Endothelial cell of umbilical vein (primary cell): ENCODE measurements around the gene SNX4. TPM values are rescaled to one million over a fixed set of nuclear protein-coding genes. Genes with fewer than 3 reads are reported as not detected.

Experiments used
- BruUV-seq: library from RNA; stranded (reverse); fragments of 400-500 nt; replicated peaks from 2 replicates; lab custom pipeline; 2021; lab: Mats Ljungman, UMichigan
- CTCF ChIA-PET: fragments of 300-600, 350-600 bp; sonication (Branson Sonifier 250); formaldehyde crosslinking; loops from one replicate; lab custom pipeline; 2021; ENCODE audit warnings: antibody characterized with exemption, inconsistent platforms; lab: Charles Lee
- POLR2A ChIA-PET: fragments of 300-600, 350-600 bp; sonication (Branson Sonifier 250); formaldehyde crosslinking; loops from one replicate; lab custom pipeline; 2021; ENCODE audit warnings: antibody characterized with exemption, inconsistent platforms; lab: Charles Lee
- DNase-seq: peaks from one replicate; pipeline ENCODE4 v3.0.0-alpha.2; 2011; ENCODE audit warnings: low read depth, low spot score
- FAIRE-seq: peaks from 2 replicates; lab custom pipeline; 2011; peaks lifted over from hg19 to GRCh38; lab: Jason Lieb, UNC
- H2AFZ ChIP-seq: 2 replicates; pipeline ENCODE4 v1.6.0; 2012; ENCODE audit warnings: low read depth, low read length, control low read depth, inconsistent platforms
- H3K27ac ChIP-seq: 2 replicates; pipeline ENCODE4 v1.5.1; 2011; ENCODE audit warnings: low read depth, mild to moderate bottlenecking, control low read depth, low read length, moderate library complexity; ENCODE audit not compliant: insufficient read depth
- H3K27me3 ChIP-seq, 2 experiments: 2 replicates each; pipeline versions ENCODE4 v1.6.0 to v1.6.1; 2011; ENCODE audit warnings: low read length in 2 of 2, mixed read lengths in 1 of 2; ENCODE audit not compliant: control insufficient read depth in 2 of 2, insufficient read depth in 2 of 2
- H3K36me3 ChIP-seq, 2 experiments: 2 replicates in 1 of 2; 3 replicates in 1 of 2; pipeline ENCODE4 v1.5.1; 2011; ENCODE audit warnings: low read length in 2 of 2, mild to moderate bottlenecking in 1 of 2, moderate library complexity in 1 of 2; ENCODE audit not compliant: control insufficient read depth in 2 of 2, insufficient read depth in 2 of 2; ENCODE audit errors: extremely low read depth in 1 of 2
- H3K4me1 ChIP-seq: 3 replicates; pipeline ENCODE4 v1.5.1; 2011; ENCODE audit warnings: mild to moderate bottlenecking, low read length; ENCODE audit not compliant: control insufficient read depth, insufficient read depth; ENCODE audit errors: extremely low read depth
- H3K4me2 ChIP-seq: 2 replicates; pipeline ENCODE4 v1.6.1; 2011; ENCODE audit warnings: low read length, control low read depth, mixed read lengths; ENCODE audit not compliant: insufficient read depth
- H3K4me3 ChIP-seq, 3 experiments: fragments of 200-600 bp in 1 of 3; sonication (generic), shearing (Covaris generic) in 1 of 3; replicated peaks in 1 of 3; 2 replicates each; pipeline ENCODE4 v1.5.1; 2011 to 2016; ENCODE audit warnings: control low read depth in 3 of 3, low read length in 3 of 3, mild to moderate bottlenecking in 2 of 3, inconsistent platforms in 1 of 3, low read depth in 1 of 3, moderate library complexity in 1 of 3; ENCODE audit not compliant: insufficient read depth in 1 of 3
- H3K79me2 ChIP-seq: 2 replicates; pipeline ENCODE4 v1.6.0; 2012; ENCODE audit warnings: low read length, inconsistent platforms; ENCODE audit not compliant: control insufficient read depth, insufficient read depth
- H3K9ac ChIP-seq: replicated peaks from 2 replicates; pipeline ENCODE3; 2011; ENCODE audit warnings: low read length, control low read depth; ENCODE audit not compliant: insufficient read depth; ENCODE audit errors: extremely low read depth
- H3K9me1 ChIP-seq: replicated peaks from 3 replicates; pipeline ENCODE4 v1.6.0; 2011; ENCODE audit warnings: mild to moderate bottlenecking, low read length; ENCODE audit not compliant: control insufficient read depth, insufficient read depth; ENCODE audit errors: extremely low read depth
- H3K9me3 ChIP-seq: replicated peaks from 2 replicates; pipeline ENCODE4 v1.5.1; 2012; ENCODE audit warnings: low read length, inconsistent platforms; ENCODE audit not compliant: control insufficient read depth, insufficient read depth
- H4K20me1 ChIP-seq: replicated peaks from 2 replicates; pipeline ENCODE3; 2011; ENCODE audit warnings: mild to moderate bottlenecking, low read length; ENCODE audit not compliant: control insufficient read depth, insufficient read depth; ENCODE audit errors: extremely low read depth
- CTCF ChIP-seq, 2 donors: IDR thresholded peaks; 1 replicate in 1 of 2; 2 replicates in 1 of 2; pipeline ENCODE4 v1.5.1; 2011; ENCODE audit warnings: low read length in 2 of 2, mild to moderate bottlenecking in 2 of 2, moderate library complexity in 2 of 2, control low read depth in 1 of 2, inconsistent platforms in 1 of 2, low read depth in 1 of 2; ENCODE audit not compliant: insufficient read depth in 1 of 2; ENCODE audit errors: extremely low read depth in 1 of 2
- EZH2 ChIP-seq: IDR thresholded peaks from 2 replicates; pipeline ENCODE4 v1.6.1; 2012; ENCODE audit warnings: borderline replicate concordance, low read depth, mild to moderate bottlenecking, moderate library complexity, low read length, inconsistent platforms; ENCODE audit not compliant: severe bottlenecking
- FOS ChIP-seq: IDR thresholded peaks from 2 replicates; pipeline ENCODE4 v1.6.1; 2011; ENCODE audit warnings: mild to moderate bottlenecking, low read length, moderate library complexity, borderline replicate concordance; ENCODE audit not compliant: insufficient read depth
- GATA2 ChIP-seq: IDR thresholded peaks from 2 replicates; pipeline ENCODE4 v1.7.0; 2011; ENCODE audit warnings: low read depth, mild to moderate bottlenecking, moderate library complexity, mixed read lengths, low read length; ENCODE audit not compliant: insufficient read length, insufficient read depth
- JUN ChIP-seq: IDR thresholded peaks from 2 replicates; pipeline ENCODE4 v1.6.1; 2011; ENCODE audit warnings: borderline replicate concordance, low read depth; ENCODE audit not compliant: insufficient read length, insufficient read depth
- MAX ChIP-seq: IDR thresholded peaks from 2 replicates; pipeline ENCODE4 v1.6.1; 2011; ENCODE audit not compliant: insufficient read depth, insufficient read length
- MYC ChIP-seq: IDR thresholded peaks from one replicate; pipeline ENCODE4 v1.6.1; 2011; ENCODE audit warnings: mild to moderate bottlenecking, low read depth, low read length
- POLR2A ChIP-seq: IDR thresholded peaks from 2 replicates; pipeline ENCODE4 v1.6.1; 2012; ENCODE audit warnings: low read depth, mild to moderate bottlenecking, control low read depth, low read length
- POLR2AphosphoS5 ChIP-seq: IDR thresholded peaks from 2 replicates; pipeline ENCODE4 v1.6.1; 2012; ENCODE audit warnings: low read depth, mild to moderate bottlenecking, control low read depth, low read length, moderate library complexity; ENCODE audit not compliant: insufficient read depth
- dilution Hi-C: fragments of 300-500 bp; cut with MboI; formaldehyde crosslinking; loops from one replicate; pipeline ENCODE4 v1.15.0; 2019; ENCODE audit warnings: low sequenced_read_pairs; ENCODE audit not compliant: extremely low pct_ligation_motif_present
- intact Hi-C: fragments of 100-400 bp; cut with micrococcal nuclease; formaldehyde crosslinking; loops from one replicate; pipeline ENCODE4 v1.10.0; 2022
- polyA plus RNA-seq, 4 experiments: library from polyadenylated mRNA; depleted of rRNA in 3 of 4; stranded (reverse) in 3 of 4; unstranded in 1 of 4; fragments of >200 nt; gene quantifications; 2 replicates each; pipeline versions ENCODE4 v1.2.1 to v1.2.3, GENCODE V29; 2011 to 2012; ENCODE audit warnings: missing spikeins in 1 of 4
- total RNA-seq: library from RNA; stranded (reverse); gene quantifications from 2 replicates; pipeline ENCODE4 v1.2.3, GENCODE V29; 2021

SNX4 gene
- total and polyA plus RNA-seq, 2 donors (not counting 3 experiments of a cell fraction or from before 2014, with no cell fraction given): 7.5 to 39.2 TPM

DNA sequence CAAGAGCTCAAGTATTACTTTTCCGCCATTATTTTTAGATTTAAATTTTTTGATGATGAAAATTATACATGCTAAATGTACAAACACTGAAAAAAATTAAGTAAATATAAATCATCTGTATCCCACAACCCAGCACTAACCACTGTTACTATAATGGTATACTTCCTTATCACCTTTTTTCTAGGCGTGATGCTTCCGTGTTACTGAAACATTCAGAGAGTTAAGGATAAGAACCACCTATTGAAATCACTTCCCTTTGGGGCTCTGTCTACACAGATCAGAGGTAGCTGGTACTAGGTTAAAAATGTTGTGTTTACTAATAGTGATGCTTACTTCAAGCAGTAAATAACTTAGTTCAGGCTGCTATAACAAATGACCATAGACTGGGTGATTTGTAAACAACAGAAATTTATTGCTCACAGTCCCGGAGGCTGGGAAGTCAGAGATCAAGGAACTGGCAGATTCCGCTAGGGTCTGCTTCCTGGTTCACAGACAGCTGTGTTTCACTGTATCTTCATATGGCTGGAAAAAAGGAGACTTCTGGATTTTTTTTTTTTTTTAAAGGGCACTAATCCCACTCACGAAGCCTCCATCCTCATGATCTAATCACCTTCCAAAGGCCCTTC, 6.4 kb downstream of the SNX4 start:
- H3K4me1 ChIP-seq: peaks cover 17% of the 10 kb centered on the region
- dilution Hi-C loops: no loop called here
- no peak overlapping the region for H2AFZ ChIP-seq
- no peak for DNase-seq
- no peaks in the 10 kb centered on the region for H3K27me3 ChIP-seq
- H3K4me2 ChIP-seq: no peak overlapping the region
- peaks cover 0 to 4% of the 10 kb centered on the region in 2 experiments for H3K36me3 ChIP-seq
- no peaks in the 10 kb centered on the region for H3K9me1 ChIP-seq
- FAIRE-seq: no peak
- no peak overlapping the region for H3K4me3 ChIP-seq
- H3K9me3 ChIP-seq: no peaks in the 10 kb centered on the region
- peaks cover 55% of the 10 kb centered on the region for H3K79me2 ChIP-seq
- intact Hi-C loops: no loop called here
- ChIA-PET POLR2A (no interaction called here), CTCF (no interaction called here)
- no peak overlapping the region for H3K27ac ChIP-seq
- no TSS peak for BruUV-seq
- peaks cover 4% of the 10 kb centered on the region for H4K20me1 ChIP-seq
- TF ChIP-seq POLR2AphosphoS5: no peak
- no peak for TF ChIP-seq FOS
- TF ChIP-seq CTCF (IDR thresholded peaks at IDR 0.05; ENCODE audit: extremely low read depth in 1 of 2, insufficient read depth in 1 of 2, low read depth in 1 of 2, low read length in 2 of 2): no peak
- no peak for TF ChIP-seq MAX
- no peak for TF ChIP-seq JUN
- TF ChIP-seq MYC: no peak
- no peak for TF ChIP-seq EZH2
- TF ChIP-seq GATA2: no peak
- no peak for TF ChIP-seq POLR2A
- no peak overlapping the region for H3K9ac ChIP-seq
